H1 (cell line): Measurements from ENCODE around the gene SLC24A3. TPM values are rescaled to one million over a fixed set of nuclear protein-coding genes. Genes with fewer than 3 reads are reported as not detected.

Source experiments
- CBX5 ChIP-seq: fragments of 300-800, 300-1000 bp; sonication (generic); IDR thresholded peaks from 2 replicates; pipeline ENCODE4 v1.7.1; 2016; ENCODE audit warnings: antibody characterized with exemption, low read length, low read depth
- E2F6 ChIP-seq: IDR thresholded peaks from 2 replicates; pipeline ENCODE4 v1.6.1; 2012; ENCODE audit warnings: inconsistent platforms
- EGR1 ChIP-seq: IDR thresholded peaks from 2 replicates; pipeline ENCODE4 v1.6.1; 2011; ENCODE audit warnings: low read depth, low read length, borderline replicate concordance
- KDM1A ChIP-seq: fragments of 200-600, 300-600 bp; sonication (generic); IDR thresholded peaks from 2 replicates; pipeline ENCODE4 v1.7.1; 2016; ENCODE audit warnings: mild to moderate bottlenecking, low read length, borderline replicate concordance
- NRF1 ChIP-seq: IDR thresholded peaks from 2 replicates; pipeline ENCODE4 v1.6.1; 2011; ENCODE audit warnings: mild to moderate bottlenecking, low read depth, low read length, improper control_type of control experiment
- RXRA ChIP-seq: IDR thresholded peaks from 2 replicates; pipeline ENCODE4 v1.6.1; 2011; ENCODE audit warnings: low read depth, mild to moderate bottlenecking, low read length, moderate library complexity; ENCODE audit not compliant: insufficient read depth
- polyA plus RNA-seq, 7 experiments: library from polyadenylated mRNA; depleted of rRNA in 3 of 7; stranded (reverse) in 5 of 7; unstranded in 2 of 7; fragments of >200 nt in 5 of 7; fragments of 200-250 nt in 2 of 7; gene quantifications; 1 replicate in 5 of 7; 2 replicates in 1 of 7; 4 replicates in 1 of 7; pipeline versions ENCODE4 v1.2.1 to v1.2.3, GENCODE V29; 2011 to 2013; ENCODE audit warnings: missing spikeins in 2 of 7, mixed read lengths in 2 of 7
- total RNA-seq: library from RNA; stranded (reverse); fragmentation: NEBNext Ultra II Directional; extraction: Animal tissue kit (Norgen Biotek cat#: 25700); gene quantifications from 2 replicates; pipeline ENCODE4 v1.2.1, GENCODE V29; 2021

SLC24A3 gene
- total and polyA plus RNA-seq, 2 of the 8 experiments (the other 6 are each of a cell fraction or from before 2014, with no cell fraction given) = 4.5 to 6.3 TPM

DNA sequence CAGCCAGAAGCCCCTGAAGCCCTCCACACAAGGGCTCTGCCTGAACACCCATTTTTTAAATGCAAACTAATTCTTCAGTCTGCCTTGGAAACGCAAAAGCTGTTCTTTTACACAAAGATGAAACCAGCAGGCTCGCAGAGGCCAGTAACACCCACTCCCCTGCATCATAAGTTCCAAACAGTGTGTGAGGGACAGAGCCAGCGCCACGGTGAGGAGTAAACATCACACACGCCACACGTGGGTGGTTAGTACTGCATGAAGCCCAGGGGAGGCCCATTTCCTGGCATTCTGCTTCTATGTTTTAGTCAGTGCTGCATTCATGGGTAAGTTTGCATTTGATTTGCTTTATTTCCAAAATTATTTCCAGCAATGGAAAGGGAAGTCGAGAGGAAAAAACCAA is 327.9 kb downstream of the SLC24A3 start (continued):
- TF ChIP-seq KDM1A (no peak), E2F6 (no peak), EGR1 (no peak), RXRA (no peak), NRF1 (no peak), CBX5 (no peak)
